GM12878 (cell line): ENCODE data around the gene OR13A1.
"Not testable (repeated sequence)": the region's sequence is repeated elsewhere in the genome, so short reads cannot be mapped to it uniquely, and the experiment has no call there.

ENCODE experiments used
- ATF7 ChIP-seq: fragments of 450-650 bp; IDR thresholded peaks from 2 replicates; pipeline ENCODE4 v1.6.1; 2016; ENCODE audit warnings: low read depth, mild to moderate bottlenecking
- CHD2 ChIP-seq: IDR thresholded peaks from 2 replicates; pipeline ENCODE4 v1.6.1; 2011; ENCODE audit warnings: low read depth, low read length, improper control_type of control experiment, borderline replicate concordance
- CREB1 ChIP-seq: IDR thresholded peaks from 2 replicates; pipeline ENCODE4 v1.6.1; 2012; ENCODE audit warnings: low read depth, mild to moderate bottlenecking, inconsistent platforms
- CTCF ChIP-seq, 3 experiments: IDR thresholded peaks in 2 of 3; conservative IDR thresholded peaks in 1 of 3; 2 replicates each; pipeline ENCODE4 v1.5.1; 2011; ENCODE audit warnings: low read depth in 3 of 3, low read length in 3 of 3, mild to moderate bottlenecking in 3 of 3, control low read depth in 2 of 3, moderate library complexity in 2 of 3, inconsistent platforms in 1 of 3, mixed read lengths in 1 of 3; ENCODE audit not compliant: control insufficient read depth in 2 of 3, insufficient read depth in 1 of 3; ENCODE audit errors: extremely low read depth in 1 of 3
- EGR1 ChIP-seq, 2 experiments: IDR thresholded peaks; 1 replicate in 1 of 2; 2 replicates in 1 of 2; pipeline ENCODE4 v1.6.1; 2011 to 2012; ENCODE audit warnings: low read depth in 2 of 2, low read length in 2 of 2, borderline replicate concordance in 1 of 2, mild to moderate bottlenecking in 1 of 2, moderate library complexity in 1 of 2
- EZH2 ChIP-seq: IDR thresholded peaks from 2 replicates; pipeline ENCODE4 v1.6.1; 2012; ENCODE audit warnings: low read depth, mild to moderate bottlenecking, control low read depth, inconsistent platforms, low read length, borderline replicate concordance; ENCODE audit not compliant: control insufficient read depth
- HCFC1 ChIP-seq: fragments of 150-350 bp; IDR thresholded peaks from 2 replicates; pipeline ENCODE4 v1.6.1; 2014; ENCODE audit warnings: low read length
- NR2F1 ChIP-seq: fragments of 450-650 bp; conservative IDR thresholded peaks from 2 replicates; pipeline ENCODE4 v1.6.1; 2017; ENCODE audit warnings: mild to moderate bottlenecking
- TBL1XR1 ChIP-seq: IDR thresholded peaks from 2 replicates; pipeline ENCODE4 v1.6.1; 2012; ENCODE audit warnings: low read depth, low read length, improper control_type of control experiment
- YY1 ChIP-seq: IDR thresholded peaks from 2 replicates; pipeline ENCODE4 v1.6.1; 2011; ENCODE audit warnings: low read depth, mild to moderate bottlenecking, low read length

DNA sequence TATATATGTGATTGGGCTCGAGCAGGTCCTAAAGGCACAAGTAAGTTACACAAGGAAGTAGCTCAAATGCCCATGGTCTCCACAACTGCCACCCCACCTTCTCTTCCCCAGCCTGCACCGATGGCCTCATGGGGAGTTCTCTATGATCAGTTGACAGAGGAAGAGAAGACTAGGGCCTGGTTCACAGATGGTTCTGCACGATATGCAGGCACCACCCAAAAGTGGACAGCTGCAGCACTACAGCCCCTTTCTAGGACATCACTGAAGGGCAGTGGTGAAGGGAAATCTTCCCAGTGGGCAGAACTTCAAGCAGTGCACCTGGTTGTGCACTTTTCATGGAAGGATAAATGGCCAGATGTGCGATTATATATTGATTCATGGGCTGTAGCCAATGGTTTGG, 25.0 kb upstream of the OR13A1 start:
- not testable (repeated sequence) for TF ChIP-seq CHD2; CREB1; NR2F1; EZH2; EGR1 (IDR thresholded peaks at IDR 0.05; ENCODE audit: borderline replicate concordance in 1 of 2, low read depth in 2 of 2, low read length in 2 of 2); TBL1XR1; HCFC1; CTCF (IDR thresholded peaks at IDR 0.05 in 2 of 3, conservative IDR thresholded peaks at IDR 0.05 in 1 of 3; ENCODE audit: control insufficient read depth in 2 of 3, extremely low read depth in 1 of 3, insufficient read depth in 1 of 3, low read depth in 3 of 3, low read length in 3 of 3); ATF7; YY1
